Hepatocyte (in vitro differentiated cells): ENCODE data around the gene VASN. TPM values are rescaled to one million over a fixed set of nuclear protein-coding genes. Genes with fewer than 3 reads are reported as not detected.

Experiments
- DNase-seq: peaks from one replicate; pipeline ENCODE4 v3.0.0-alpha.2; 2016; ENCODE audit warnings: low spot score
- H2AFZ ChIP-seq: fragments of 200-600 bp; sonication (generic); 2 replicates; pipeline ENCODE4 v1.6.0; 2016; ENCODE audit warnings: antibody characterized with exemption, mild to moderate bottlenecking
- H3K27ac ChIP-seq: fragments of 200-600 bp; sonication (generic); 2 replicates; pipeline ENCODE4 v1.5.1; 2016; ENCODE audit warnings: mild to moderate bottlenecking
- H3K27me3 ChIP-seq: fragments of 200-600 bp; sonication (generic); 2 replicates; pipeline ENCODE4 v1.6.1; 2016
- H3K36me3 ChIP-seq: fragments of 200-600 bp; sonication (generic); replicated peaks from 2 replicates; pipeline ENCODE4 v1.5.1; 2016; ENCODE audit warnings: low read depth; ENCODE audit not compliant: insufficient read depth
- H3K4me1 ChIP-seq: fragments of 200-600 bp; sonication (generic); 2 replicates; pipeline ENCODE4 v1.5.1; 2016; ENCODE audit warnings: mild to moderate bottlenecking, moderate library complexity; ENCODE audit not compliant: insufficient read depth
- H3K4me2 ChIP-seq: fragments of 200-600 bp; sonication (generic); 2 replicates; pipeline ENCODE4 v1.6.0; 2016
- H3K4me3 ChIP-seq: fragments of 200-600 bp; sonication (generic); 2 replicates; pipeline ENCODE4 v1.5.1; 2016; ENCODE audit warnings: mild to moderate bottlenecking
- H3K79me2 ChIP-seq: fragments of 200-600 bp; sonication (generic); 2 replicates; pipeline ENCODE4 v1.6.0; 2017; ENCODE audit warnings: mild to moderate bottlenecking
- H3K9me2 ChIP-seq: fragments of 200-600 bp; sonication (generic); replicated peaks from 2 replicates; pipeline ENCODE4 v1.6.0; 2017; ENCODE audit warnings: mild to moderate bottlenecking; ENCODE audit not compliant: insufficient read depth
- H3K9me3 ChIP-seq: fragments of 200-600 bp; sonication (generic); 2 replicates; pipeline ENCODE4 v1.5.1; 2016; ENCODE audit warnings: low read depth, mild to moderate bottlenecking
- H4K20me1 ChIP-seq: fragments of 200-600 bp; sonication (generic); 2 replicates; pipeline ENCODE4 v1.6.0; 2016; ENCODE audit warnings: mild to moderate bottlenecking; ENCODE audit not compliant: insufficient read depth, poor library complexity, severe bottlenecking
- CTCF ChIP-seq: fragments of 200-600 bp; sonication (generic); IDR thresholded peaks from 2 replicates; pipeline ENCODE4 v1.5.1; 2016; ENCODE audit warnings: antibody characterized with exemption, mild to moderate bottlenecking; ENCODE audit not compliant: poor library complexity
- EZH2 ChIP-seq: fragments of 200-600 bp; sonication (generic); IDR thresholded peaks from 2 replicates; pipeline ENCODE4 v1.6.1; 2016; ENCODE audit warnings: antibody characterized with exemption, mild to moderate bottlenecking, borderline replicate concordance
- EZH2phosphoT487 ChIP-seq: fragments of 200-600 bp; sonication (generic); IDR thresholded peaks from one replicate; pipeline ENCODE4 v1.6.1; 2018; ENCODE audit warnings: antibody characterized with exemption, mild to moderate bottlenecking, low read depth, moderate library complexity; ENCODE audit not compliant: unreplicated experiment, severe bottlenecking
- WGBS: methylation state at CpG from one replicate; pipeline ENCODE4 v1.1.6; 2016; ENCODE audit warnings: low lambda C conversion rate; ENCODE audit errors: missing lambda C conversion rate; 5-methylcytosine and 5-hydroxymethylcytosine counted together
- polyA plus RNA-seq: library from polyadenylated mRNA; unstranded; fragments of >200 nt; fragmentation: Nextera tagmentation; extraction: Ambion mirVana; gene quantifications from 2 replicates; pipeline ENCODE4 v1.2.1, GENCODE V29; 2016
- total RNA-seq: library from RNA; depleted of rRNA; stranded (reverse); fragments of >200 nt; gene quantifications from 2 replicates; pipeline ENCODE4 v1.2.3, GENCODE V29; 2014

The VASN gene
- total and polyA plus RNA-seq, 2 experiments from 2014 or later = 12.1 to 64.2 TPM

GRCh38 chr16:4337540-4338088, 34.0 kb upstream of the VASN start:
- H3K4me2 ChIP-seq = no peak overlapping the region
- DNase-seq = no peak
- no peak overlapping the region for H2AFZ ChIP-seq
- peaks cover 18% of the 10 kb centered on the region for H3K4me1 ChIP-seq
- no peak overlapping the region for H3K27ac ChIP-seq
- no peak overlapping the region for H3K4me3 ChIP-seq
- no peaks in the 10 kb centered on the region for H3K36me3 ChIP-seq
- WGBS = 95% methylated on average over 9 of the region's 12 CpGs
- no peaks in the 10 kb centered on the region for H3K9me2 ChIP-seq
- H3K27me3 ChIP-seq = no peaks in the 10 kb centered on the region
- H4K20me1 ChIP-seq = peaks cover 13% of the 10 kb centered on the region
- no peak for TF ChIP-seq EZH2phosphoT487
- TF ChIP-seq CTCF = no peak
- no peak for TF ChIP-seq EZH2
- peaks cover 30% of the 10 kb centered on the region for H3K79me2 ChIP-seq
- no peaks in the 10 kb centered on the region for H3K9me3 ChIP-seq

- no peaks in the 10 kb centered on the region for H3K36me3 ChIP-seq
- peaks cover 13% of the 10 kb centered on the region for H4K20me1 ChIP-seq
- H3K27ac ChIP-seq = no peak overlapping the region
These were observed 33.5 kb upstream of the VASN start for GRCh38 chr16:4338125-4338582.

GRCh38 chr16:4338712-4339299, 32.8 kb upstream of the VASN start:
- Histone ChIP-seq H4K20me1 (peaks cover 13% of the 10 kb centered on the region), H3K4me1 (peaks cover 18% of the 10 kb centered on the region), H3K27me3 (no peaks in the 10 kb centered on the region), H3K9me3 (no peaks in the 10 kb centered on the region), H3K4me2 (no peak overlapping the region), H2AFZ (no peak overlapping the region), H3K27ac (peak overlapping the region; percentile 72), H3K9me2 (no peaks in the 10 kb centered on the region), H3K79me2 (peaks cover 31% of the 10 kb centered on the region), H3K4me3 (no peak overlapping the region), H3K36me3 (no peaks in the 10 kb centered on the region)
- WGBS = 92% methylated on average over 9 of the region's 10 CpGs
- peak; percentile 19 for DNase-seq
- TF ChIP-seq CTCF (no peak), EZH2phosphoT487 (no peak), EZH2 (no peak)

More at GRCh38 chr16:4338125-4338582, 33.5 kb upstream of the VASN start:
- TF ChIP-seq EZH2phosphoT487 = no peak
- no peak for TF ChIP-seq EZH2
- TF ChIP-seq CTCF = no peak
- H2AFZ ChIP-seq = no peak overlapping the region
- no peaks in the 10 kb centered on the region for H3K27me3 ChIP-seq
- WGBS = 89% methylated on average over 12 of the region's 12 CpGs
- peaks cover 18% of the 10 kb centered on the region for H3K4me1 ChIP-seq
- H3K9me3 ChIP-seq = no peaks in the 10 kb centered on the region
- H3K4me2 ChIP-seq = no peak overlapping the region
- no peaks in the 10 kb centered on the region for H3K9me2 ChIP-seq
- peaks cover 30% of the 10 kb centered on the region for H3K79me2 ChIP-seq
- DNase-seq = peak; percentile 8
- no peak overlapping the region for H3K4me3 ChIP-seq
